H9 (cell line): ENCODE data around the gene TSPAN5. TPM values are rescaled to one million over a fixed set of nuclear protein-coding genes. Genes with fewer than 3 reads are reported as not detected.

Source experiments
- DNase-seq: peaks from one replicate; pipeline ENCODE4 v3.0.0-alpha.2; 2017
- H2AFZ ChIP-seq: one replicate; pipeline ENCODE4 v1.6.1; 2013; ENCODE audit warnings: mild to moderate bottlenecking, low read length, control low read depth, moderate library complexity
- H2AK5ac ChIP-seq: 2 replicates; pipeline ENCODE4 v1.6.1; 2013; ENCODE audit warnings: low read length, control low read depth, mixed read lengths; ENCODE audit not compliant: insufficient read length
- H2BK120ac ChIP-seq: one replicate; pipeline ENCODE4 v1.6.1; 2013; ENCODE audit warnings: low read depth, mild to moderate bottlenecking, low read length, control low read depth, inconsistent platforms; ENCODE audit not compliant: poor library complexity, severe bottlenecking
- H2BK12ac ChIP-seq: 2 replicates; pipeline ENCODE4 v1.6.1; 2013; ENCODE audit warnings: low read length, control low read depth, mixed read lengths, low read depth; ENCODE audit not compliant: insufficient read length
- H2BK15ac ChIP-seq: 2 replicates; pipeline ENCODE4 v1.6.1; 2013; ENCODE audit warnings: low read depth, low read length, control low read depth
- H2BK20ac ChIP-seq: one replicate; pipeline ENCODE4 v1.6.1; 2013; ENCODE audit warnings: low read depth, mild to moderate bottlenecking, low read length, control low read depth, inconsistent platforms; ENCODE audit not compliant: poor library complexity, severe bottlenecking
- H2BK5ac ChIP-seq: 2 replicates; pipeline ENCODE4 v1.6.1; 2013; ENCODE audit warnings: low read length, control low read depth, mixed read lengths; ENCODE audit not compliant: insufficient read length
- H3K14ac ChIP-seq: 2 replicates; pipeline ENCODE4 v1.6.1; 2013; ENCODE audit warnings: low read length, control low read depth; ENCODE audit not compliant: insufficient read depth
- H3K18ac ChIP-seq: 2 replicates; pipeline ENCODE4 v1.6.1; 2013; ENCODE audit warnings: low read depth, mild to moderate bottlenecking, mixed read lengths, low read length, control low read depth; ENCODE audit not compliant: insufficient read length
- H3K23ac ChIP-seq: 2 replicates; pipeline ENCODE4 v1.6.1; 2013; ENCODE audit warnings: low read length, control low read depth, mixed read lengths, low read depth; ENCODE audit not compliant: insufficient read length
- H3K23me2 ChIP-seq: 2 replicates; pipeline ENCODE4 v1.6.1; 2013; ENCODE audit warnings: low read depth, mild to moderate bottlenecking, mixed read lengths, low read length, control low read depth; ENCODE audit not compliant: insufficient read length, poor library complexity, severe bottlenecking
- H3K27ac ChIP-seq: 2 replicates; pipeline ENCODE4 v1.5.1; 2013; ENCODE audit warnings: low read length, control low read depth, mixed read lengths, low read depth; ENCODE audit not compliant: insufficient read length
- H3K27me3 ChIP-seq: 2 replicates; pipeline ENCODE4 v1.6.1; 2013; ENCODE audit warnings: low read length, control low read depth, inconsistent platforms; ENCODE audit not compliant: insufficient read depth
- H3K4ac ChIP-seq: 2 replicates; pipeline ENCODE4 v1.6.1; 2013; ENCODE audit warnings: low read depth, mild to moderate bottlenecking, control low read depth, inconsistent platforms, low read length, moderate library complexity
- H3K4me1 ChIP-seq: 2 replicates; pipeline ENCODE4 v1.6.1; 2013; ENCODE audit warnings: low read length, control low read depth, inconsistent platforms; ENCODE audit not compliant: insufficient read depth
- H3K4me2 ChIP-seq: 2 replicates; pipeline ENCODE4 v1.6.1; 2013; ENCODE audit warnings: low read length, control low read depth, mixed read lengths; ENCODE audit not compliant: insufficient read length, insufficient read depth
- H3K56ac ChIP-seq: 2 replicates; pipeline ENCODE4 v1.6.1; 2013; ENCODE audit warnings: low read depth, mild to moderate bottlenecking, mixed read lengths, low read length, control low read depth; ENCODE audit not compliant: insufficient read length
- H3K79me1 ChIP-seq: 2 replicates; pipeline ENCODE4 v1.6.1; 2013; ENCODE audit warnings: low read depth, mild to moderate bottlenecking, moderate library complexity, low read length, control low read depth, inconsistent platforms; ENCODE audit not compliant: insufficient read depth, poor library complexity, severe bottlenecking
- H3K79me2 ChIP-seq: 2 replicates; pipeline ENCODE4 v1.6.1; 2013; ENCODE audit warnings: low read length, control low read depth, inconsistent platforms; ENCODE audit not compliant: insufficient read depth
- H3K9ac ChIP-seq: 2 replicates; pipeline ENCODE4 v1.6.1; 2013; ENCODE audit warnings: low read length, control low read depth, mixed read lengths; ENCODE audit not compliant: insufficient read length; ENCODE audit errors: extremely low read depth
- H3K9me3 ChIP-seq: one replicate; pipeline ENCODE4 v1.6.1; 2013; ENCODE audit warnings: low read depth, low read length, inconsistent platforms; ENCODE audit not compliant: control insufficient read depth
- H3T11ph ChIP-seq: one replicate; pipeline ENCODE4 v1.6.1; 2013; ENCODE audit warnings: mild to moderate bottlenecking, low read length, control low read depth, inconsistent platforms
- H4K20me1 ChIP-seq: one replicate; pipeline ENCODE4 v1.6.1; 2013; ENCODE audit not compliant: control insufficient read depth, insufficient read length, insufficient read depth
- H4K5ac ChIP-seq: 2 replicates; pipeline ENCODE4 v1.6.1; 2013; ENCODE audit warnings: low read depth, mild to moderate bottlenecking, mixed read lengths, low read length, control low read depth; ENCODE audit not compliant: insufficient read length
- H4K8ac ChIP-seq: replicated peaks from 2 replicates; pipeline ENCODE4 v1.6.1; 2013; ENCODE audit warnings: low read length, control low read depth, mixed read lengths, low read depth; ENCODE audit not compliant: insufficient read length
- H4K91ac ChIP-seq: 2 replicates; pipeline ENCODE4 v1.6.1; 2013; ENCODE audit warnings: low read depth, mild to moderate bottlenecking, moderate library complexity, mixed read lengths, low read length, control low read depth; ENCODE audit not compliant: insufficient read length
- H3K27ac Mint-ChIP-seq, 3 experiments: 2 replicates in 2 of 3; 3 replicates in 1 of 3; pipeline ENCODE4 v1.8.0; 2020 to 2021; ENCODE audit warnings: mixed read lengths in 3 of 3, mild to moderate bottlenecking in 1 of 3, moderate library complexity in 1 of 3
- H3K27me3 Mint-ChIP-seq: 2 replicates; pipeline ENCODE4 v1.8.0; 2021; ENCODE audit warnings: low read depth, mild to moderate bottlenecking, moderate library complexity, mixed read lengths
- H3K36me3 Mint-ChIP-seq, 3 experiments: 2 replicates in 2 of 3; 3 replicates in 1 of 3; pipeline ENCODE4 v1.8.0; 2020 to 2021; ENCODE audit warnings: low read depth in 3 of 3, mixed read lengths in 3 of 3; ENCODE audit not compliant: insufficient read depth in 1 of 3
- H3K4me1 Mint-ChIP-seq, 2 experiments: 2 replicates each; pipeline ENCODE4 v1.8.0; 2020; ENCODE audit warnings: mixed read lengths in 2 of 2
- H3K4me3 Mint-ChIP-seq, 2 experiments: 2 replicates in 1 of 2; 3 replicates in 1 of 2; pipeline ENCODE4 v1.8.0; 2020 to 2021; ENCODE audit warnings: mild to moderate bottlenecking in 2 of 2, mixed read lengths in 2 of 2, moderate library complexity in 1 of 2
- H3K9me3 Mint-ChIP-seq, 2 experiments: 2 replicates in 1 of 2; 3 replicates in 1 of 2; pipeline ENCODE4 v1.8.0; 2020; ENCODE audit warnings: mild to moderate bottlenecking in 2 of 2, mixed read lengths in 2 of 2, moderate library complexity in 1 of 2
- WGBS: extraction: QIAGEN DNeasy Blood & Tissue Kit; methylation state at CpG from one replicate; pipeline ENCODE4 v1.1.7; 2013; ENCODE audit warnings: missing lambda C conversion rate, low lambda C conversion rate, mixed read lengths; ENCODE audit not compliant: insufficient read length; ENCODE audit errors: extremely low coverage; 5-methylcytosine and 5-hydroxymethylcytosine counted together
- total RNA-seq: library from RNA; stranded (reverse); gene quantifications from 2 replicates; pipeline ENCODE4 v1.2.1, GENCODE V29; 2021
- TF ChIP-seq, protein P1 (sequence below): fragments of 200-600 bp; sonication (generic); conservative IDR thresholded peaks from 3 replicates; pipeline ENCODE4 v1.8.0; 2021; ENCODE audit warnings: antibody characterized with exemption, mild to moderate bottlenecking

The TSPAN5 gene
- total RNA-seq, 1 experiment from 2014 or later: 7.0 TPM

DNA sequence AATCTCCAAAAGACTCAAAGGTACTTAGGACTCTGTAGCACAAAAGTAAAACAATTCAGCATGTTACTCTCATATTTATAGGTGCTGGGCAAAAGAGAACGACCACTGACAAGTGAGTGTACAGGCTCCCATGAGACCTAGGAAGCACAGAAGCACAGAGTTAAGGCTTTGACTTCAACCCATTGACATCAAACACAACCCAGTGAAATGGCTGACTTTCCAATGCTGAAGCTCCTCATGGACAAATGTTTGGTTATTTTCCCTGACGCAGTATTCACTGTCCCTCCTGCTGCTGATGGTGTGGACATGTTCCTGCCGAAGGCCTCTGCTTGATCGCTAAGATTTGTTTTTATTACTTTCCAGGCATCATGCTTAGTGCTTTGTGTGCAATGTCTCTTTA, 148.7 kb downstream of the TSPAN5 start:
- no peak overlapping the region for H4K91ac ChIP-seq
- H3K4me2 ChIP-seq: no peak overlapping the region
- no peak overlapping the region for H2BK12ac ChIP-seq
- H2BK5ac ChIP-seq: no peak overlapping the region
- Mint-ChIP-seq H3K4me3 (no peak overlapping the region), H3K27ac (no peak overlapping the region; a peak in 2 of 7 replicates), H3K9me3 (no peaks in the 10 kb centered on the region), H3K27me3 (no peaks in the 10 kb centered on the region), H3K36me3 (no peaks in the 10 kb centered on the region; a peak in 1 of 7 replicates), H3K4me1 (peaks cover 15 to 25% of the 10 kb centered on the region in 2 experiments)
- H2BK20ac ChIP-seq: no peak overlapping the region
- no peaks in the 10 kb centered on the region for H3K79me2 ChIP-seq
- no peaks in the 10 kb centered on the region for H3K79me1 ChIP-seq
- no peaks in the 10 kb centered on the region; the same call in 1 of the 2 replicates for H3K4me1 ChIP-seq
- no CpG with 5 or more reads among the region's 4 CpGs for WGBS
- H3K27me3 ChIP-seq: no peaks in the 10 kb centered on the region
- no peak overlapping the region for H3K56ac ChIP-seq
- H3K23ac ChIP-seq: no peak overlapping the region
- H3T11ph ChIP-seq: no peak overlapping the region
- H2AK5ac ChIP-seq: no peak overlapping the region
- no peak overlapping the region for H3K27ac ChIP-seq
- H3K4ac ChIP-seq: no peak overlapping the region
- no peak overlapping the region for H2BK15ac ChIP-seq
- peak overlapping the region; percentile 47; the same call in 1 of the 2 replicates for H3K14ac ChIP-seq
- H3K9ac ChIP-seq: no peak overlapping the region
- TF ChIP-seq, protein P1, sequence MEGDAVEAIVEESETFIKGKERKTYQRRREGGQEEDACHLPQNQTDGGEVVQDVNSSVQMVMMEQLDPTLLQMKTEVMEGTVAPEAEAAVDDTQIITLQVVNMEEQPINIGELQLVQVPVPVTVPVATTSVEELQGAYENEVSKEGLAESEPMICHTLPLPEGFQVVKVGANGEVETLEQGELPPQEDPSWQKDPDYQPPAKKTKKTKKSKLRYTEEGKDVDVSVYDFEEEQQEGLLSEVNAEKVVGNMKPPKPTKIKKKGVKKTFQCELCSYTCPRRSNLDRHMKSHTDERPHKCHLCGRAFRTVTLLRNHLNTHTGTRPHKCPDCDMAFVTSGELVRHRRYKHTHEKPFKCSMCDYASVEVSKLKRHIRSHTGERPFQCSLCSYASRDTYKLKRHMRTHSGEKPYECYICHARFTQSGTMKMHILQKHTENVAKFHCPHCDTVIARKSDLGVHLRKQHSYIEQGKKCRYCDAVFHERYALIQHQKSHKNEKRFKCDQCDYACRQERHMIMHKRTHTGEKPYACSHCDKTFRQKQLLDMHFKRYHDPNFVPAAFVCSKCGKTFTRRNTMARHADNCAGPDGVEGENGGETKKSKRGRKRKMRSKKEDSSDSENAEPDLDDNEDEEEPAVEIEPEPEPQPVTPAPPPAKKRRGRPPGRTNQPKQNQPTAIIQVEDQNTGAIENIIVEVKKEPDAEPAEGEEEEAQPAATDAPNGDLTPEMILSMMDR: no peak
- no peaks in the 10 kb centered on the region for H4K20me1 ChIP-seq
- no peak for DNase-seq
- H3K18ac ChIP-seq: no peak overlapping the region
- H2BK120ac ChIP-seq: no peak overlapping the region
- no peaks in the 10 kb centered on the region for H3K9me3 ChIP-seq
- H2AFZ ChIP-seq: no peak overlapping the region
- no peak overlapping the region for H4K8ac ChIP-seq
- no peaks in the 10 kb centered on the region for H3K23me2 ChIP-seq
- no peak overlapping the region for H4K5ac ChIP-seq
